HepG2 (cell line): Measurements from ENCODE around the gene PRR23E. TPM values are rescaled to one million over a fixed set of nuclear protein-coding genes. Genes with fewer than 3 reads are reported as not detected.

Experiments
- ATAC-seq: fragments of 200-7000 bp; cut with Tn5 transposase; 3 replicates; pipeline ENCODE4 v1.9.1; 2020; ENCODE audit warnings: mild to moderate bottlenecking, moderate library complexity
- BruUV-seq: library from RNA; stranded (reverse); fragments of 400-500 nt; replicated peaks from 2 replicates; lab custom pipeline; 2021; lab: Mats Ljungman, UMichigan
- CTCF ChIA-PET: fragments of 300-600 bp; formaldehyde crosslinking; extraction: SDS; loops from one replicate; lab custom pipeline; 2021; ENCODE audit warnings: low total read pairs, inconsistent platforms, low intra/inter-chr PET ratio; lab: Yijun Ruan, JAX
- POLR2A ChIA-PET: fragments of 350-600 bp; sonication (Branson Sonifier 250); formaldehyde crosslinking; loops from one replicate; lab custom pipeline; 2020; ENCODE audit warnings: antibody characterized with exemption, inconsistent platforms; lab: Yijun Ruan, JAX
- DNase-seq: peaks from one replicate; pipeline ENCODE4 v3.0.0-alpha.2; 2015; ENCODE audit warnings: low spot score
- FAIRE-seq: peaks from 3 replicates; lab custom pipeline; 2011; peaks lifted over from hg19 to GRCh38; lab: Jason Lieb, UNC
- H2AFZ ChIP-seq: one replicate; pipeline ENCODE4 v1.6.1; 2011; ENCODE audit warnings: low read length, inconsistent platforms
- H3K27ac ChIP-seq: fragments of 300-600 bp; 3 replicates; pipeline ENCODE4 v1.8.0; 2011; ENCODE audit warnings: mixed run types, mild to moderate bottlenecking, mixed read lengths, low read length, inconsistent platforms; ENCODE audit not compliant: insufficient read depth; ENCODE audit errors: extremely low read length
- H3K27me3 ChIP-seq, 2 experiments: fragments of 200-600 bp in 1 of 2; 2 replicates in 1 of 2; 3 replicates in 1 of 2; pipeline versions ENCODE4 v1.6.0 to v1.8.0; 2011; ENCODE audit warnings: low read length in 2 of 2, mild to moderate bottlenecking in 2 of 2, moderate library complexity in 2 of 2, inconsistent platforms in 1 of 2; ENCODE audit not compliant: insufficient read depth in 2 of 2, control insufficient read depth in 1 of 2
- H3K36me3 ChIP-seq, 2 experiments: fragments of 200-600 bp in 1 of 2; replicated peaks in 1 of 2; 2 replicates in 1 of 2; 3 replicates in 1 of 2; pipeline versions ENCODE4 v1.5.1 to v1.8.0; 2011; ENCODE audit warnings: low read length in 2 of 2, inconsistent platforms in 1 of 2; ENCODE audit not compliant: insufficient read depth in 2 of 2, control insufficient read depth in 1 of 2
- H3K4me1 ChIP-seq: 2 replicates; pipeline ENCODE4 v1.5.1; 2012; ENCODE audit warnings: low read length, inconsistent platforms; ENCODE audit not compliant: insufficient read depth
- H3K4me2 ChIP-seq: 2 replicates; pipeline ENCODE4 v1.6.0; 2011; ENCODE audit warnings: low read depth, low read length, inconsistent platforms
- H3K4me3 ChIP-seq, 3 experiments: fragments of 200-600 bp in 1 of 3; sonication (generic), shearing (Covaris generic) in 1 of 3; replicated peaks in 1 of 3; 2 replicates each; pipeline ENCODE4 v1.5.1; 2011 to 2016; ENCODE audit warnings: low read length in 3 of 3, inconsistent platforms in 2 of 3, low read depth in 2 of 3, mild to moderate bottlenecking in 2 of 3, control low read depth in 1 of 3, mixed read lengths in 1 of 3; ENCODE audit not compliant: insufficient read depth in 1 of 3
- H3K79me2 ChIP-seq: one replicate; pipeline ENCODE4 v1.6.1; 2011; ENCODE audit warnings: low read length, inconsistent platforms; ENCODE audit not compliant: insufficient read depth
- H3K9ac ChIP-seq: 2 replicates; pipeline ENCODE4 v1.6.0; 2011; ENCODE audit warnings: mild to moderate bottlenecking, low read depth, low read length, inconsistent platforms; ENCODE audit not compliant: insufficient read depth
- H3K9me3 ChIP-seq: 2 replicates; pipeline ENCODE4 v1.5.1; 2012; ENCODE audit warnings: mild to moderate bottlenecking, low read length
- H4K20me1 ChIP-seq: 2 replicates; pipeline ENCODE4 v1.6.0; 2011; ENCODE audit warnings: inconsistent platforms, mild to moderate bottlenecking, low read length, moderate library complexity; ENCODE audit not compliant: insufficient read depth
- ELF4 ChIP-seq: sonication (generic); formaldehyde crosslinking; IDR thresholded peaks from 2 replicates; pipeline ENCODE4 v1.5.0; 2020; ENCODE audit warnings: missing genetic modification reagents, mild to moderate bottlenecking, moderate library complexity, borderline replicate concordance
- FOXK2 ChIP-seq: fragments of 450-650 bp; IDR thresholded peaks from 2 replicates; pipeline ENCODE4 v1.6.1; 2016
- HHEX ChIP-seq: IDR thresholded peaks from 2 replicates; pipeline ENCODE4 v1.6.1; 2016; ENCODE audit warnings: control low read depth
- NCOA2 ChIP-seq: sonication (generic); formaldehyde crosslinking; IDR thresholded peaks from 2 replicates; pipeline ENCODE4 v1.8.0; 2022; ENCODE audit warnings: inconsistent platforms
- POLR2G ChIP-seq: fragments of 200-400 bp; formaldehyde crosslinking; IDR thresholded peaks from 2 replicates; pipeline ENCODE4 v1.6.1; 2018; ENCODE audit warnings: mild to moderate bottlenecking, low read depth, low read length, moderate library complexity
- YEATS2 ChIP-seq: sonication (generic); formaldehyde crosslinking; IDR thresholded peaks from 2 replicates; pipeline ENCODE4 v1.4.0; 2020; ENCODE audit warnings: missing genetic modification reagents, borderline replicate concordance
- WGBS: methylation state at CpG from one replicate; pipeline ENCODE4 v1.1.6; 2017; ENCODE audit warnings: low lambda C conversion rate; 5-methylcytosine and 5-hydroxymethylcytosine counted together
- in situ Hi-C: cut with HindIII; loops from 2 replicates; pipeline ENCODE4 v1.10.0; 2017; ENCODE audit warnings: low pct_unique_long_range_greater_than_20kb; ENCODE audit not compliant: extremely low pct_ligation_motif_present
- intact Hi-C: fragments of 100-400 bp; cut with micrococcal nuclease; formaldehyde crosslinking; loops from one replicate; pipeline ENCODE4 v1.10.0; 2022; ENCODE audit not compliant: unreplicated experiment
- polyA plus RNA-seq, 8 experiments: library from polyadenylated mRNA; depleted of rRNA in 3 of 8; stranded (reverse) in 7 of 8; unstranded in 1 of 8; fragments of >200 nt; fragmentation: Illumina TruSeq in 4 of 8; extraction: Trizol in 4 of 8; gene quantifications; 2 replicates each; pipeline versions ENCODE4 v1.2.1 to v1.2.3, GENCODE V29; 2011 to 2016; ENCODE audit warnings: low read depth in 4 of 8, missing spikeins in 1 of 8, mixed read lengths in 1 of 8; ENCODE audit not compliant: insufficient read depth in 1 of 8
- total RNA-seq, 5 experiments: library from RNA; depleted of rRNA; stranded (reverse); fragments of >200 nt; fragmentation: Illumina TruSeq; extraction: Trizol; gene quantifications; 2 replicates each; pipeline ENCODE4 v1.2.3, GENCODE V29; 2016; ENCODE audit warnings: low read depth in 1 of 5
- TF ChIP-seq, protein P1 (sequence below): sonication (generic); formaldehyde crosslinking; IDR thresholded peaks from 2 replicates; pipeline ENCODE4 v1.8.0; 2022; ENCODE audit warnings: mild to moderate bottlenecking, missing genetic modification reagents; ENCODE audit not compliant: insufficient replicate concordance
- TF ChIP-seq, protein P2 (sequence below): sonication (generic); formaldehyde crosslinking; IDR thresholded peaks from 2 replicates; pipeline ENCODE4 v1.4.0; 2020; ENCODE audit warnings: missing genetic modification reagents

The PRR23E gene
- total and polyA plus RNA-seq, 2 of the 13 experiments (the other 11 are each of a cell fraction or from before 2014, with no cell fraction given), result not detected

DNA sequence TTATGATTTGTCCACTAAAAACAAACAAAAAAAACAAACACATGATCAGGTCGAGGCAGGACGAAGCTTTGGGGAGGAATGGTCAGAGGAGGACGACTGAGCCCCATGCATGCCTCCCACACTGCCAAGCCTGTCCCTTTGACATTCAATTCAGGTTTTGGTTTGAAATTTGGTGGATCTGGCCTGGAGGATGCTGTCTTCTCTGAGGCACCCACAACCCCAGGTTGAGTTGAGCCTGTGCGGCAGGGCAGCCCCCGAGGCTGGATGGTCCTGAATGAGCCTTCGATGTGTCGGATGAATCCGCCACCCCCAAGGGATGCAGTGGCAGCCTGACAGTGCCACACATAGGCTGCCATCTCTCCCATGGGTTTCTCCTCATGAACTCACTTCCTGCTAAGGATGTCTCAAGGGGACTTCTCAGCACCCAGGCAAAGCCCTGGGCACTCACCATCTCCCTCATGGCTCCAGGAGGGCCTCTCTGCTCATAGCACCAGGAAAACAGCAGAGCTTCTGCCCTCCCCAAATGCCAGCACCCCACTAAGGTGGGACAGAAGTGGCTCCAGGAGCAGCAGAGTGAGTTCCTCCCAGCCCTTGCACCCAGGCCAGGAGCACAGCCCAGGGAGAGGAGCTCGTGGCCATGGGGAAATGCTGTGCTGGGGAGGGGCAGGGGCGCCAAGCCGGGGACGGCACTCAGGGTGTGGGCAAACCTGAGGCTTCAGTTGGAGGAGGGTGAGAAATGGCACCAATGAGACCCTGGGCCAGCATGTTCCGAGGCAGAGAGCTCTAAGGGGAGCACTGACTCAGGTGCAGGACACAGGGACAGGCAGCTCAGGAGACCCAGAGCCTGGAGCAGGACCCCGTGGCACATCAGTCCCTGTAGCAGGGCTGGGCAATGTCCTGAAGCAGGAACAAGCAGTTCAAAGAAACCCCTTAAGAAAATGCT, 18.5 kb downstream of the PRR23E start:
- Histone ChIP-seq H4K20me1 (no peaks in the 10 kb centered on the region), H3K4me3 (no peak overlapping the region), H2AFZ (no peak overlapping the region), H3K79me2 (no peaks in the 10 kb centered on the region), H3K4me1 (no peaks in the 10 kb centered on the region), H3K4me2 (no peak overlapping the region), H3K9ac (no peak overlapping the region), H3K36me3 (no peaks in the 10 kb centered on the region), H3K9me3 (no peaks in the 10 kb centered on the region), H3K27me3 (peaks cover 6 to 26% of the 10 kb centered on the region in 2 experiments; a peak in 4 of 5 replicates), H3K27ac (no peak overlapping the region)
- ATAC-seq (no peak), DNase-seq (no peak), FAIRE-seq (no peak)
- 3% methylated on average over 9 of the region's 14 CpGs for whole genome bisulfite sequencing
- intact Hi-C loops, result no loop called here
- in situ Hi-C loops, result no loop called here
- ChIA-PET POLR2A (no interaction called here), CTCF (no interaction called here)
- no peak for TF ChIP-seq ELF4
- TF ChIP-seq POLR2G, result no peak
- TF ChIP-seq, protein P1, sequence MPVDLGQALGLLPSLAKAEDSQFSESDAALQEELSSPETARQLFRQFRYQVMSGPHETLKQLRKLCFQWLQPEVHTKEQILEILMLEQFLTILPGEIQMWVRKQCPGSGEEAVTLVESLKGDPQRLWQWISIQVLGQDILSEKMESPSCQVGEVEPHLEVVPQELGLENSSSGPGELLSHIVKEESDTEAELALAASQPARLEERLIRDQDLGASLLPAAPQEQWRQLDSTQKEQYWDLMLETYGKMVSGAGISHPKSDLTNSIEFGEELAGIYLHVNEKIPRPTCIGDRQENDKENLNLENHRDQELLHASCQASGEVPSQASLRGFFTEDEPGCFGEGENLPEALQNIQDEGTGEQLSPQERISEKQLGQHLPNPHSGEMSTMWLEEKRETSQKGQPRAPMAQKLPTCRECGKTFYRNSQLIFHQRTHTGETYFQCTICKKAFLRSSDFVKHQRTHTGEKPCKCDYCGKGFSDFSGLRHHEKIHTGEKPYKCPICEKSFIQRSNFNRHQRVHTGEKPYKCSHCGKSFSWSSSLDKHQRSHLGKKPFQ, result no peak
- BruUV-seq, result no TSS peak

DNA sequence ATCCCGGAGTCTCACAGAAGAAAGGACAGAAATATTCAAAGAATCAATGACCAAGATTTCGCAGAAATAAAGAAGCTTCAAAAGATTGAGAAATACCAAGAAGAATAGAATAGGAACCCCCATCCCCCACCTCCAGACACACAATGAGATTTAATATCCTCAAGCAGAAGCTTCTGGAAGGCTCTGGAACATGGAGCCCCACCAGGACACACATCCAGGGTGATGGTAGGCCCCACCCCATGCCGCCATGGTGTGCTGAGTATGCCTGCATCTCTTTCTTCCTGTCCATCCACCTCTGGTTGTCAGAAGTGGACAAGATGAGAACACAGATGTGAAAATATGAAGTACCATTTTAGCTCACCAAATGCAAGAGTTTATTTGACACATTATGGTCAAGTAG, 19.3 kb downstream of the PRR23E start:
- intact Hi-C loops (no loop called here), in situ Hi-C loops (no loop called here)
- Histone ChIP-seq H3K36me3 (no peaks in the 10 kb centered on the region), H2AFZ (no peak overlapping the region), H3K27ac (no peak overlapping the region), H3K9me3 (no peaks in the 10 kb centered on the region), H3K4me2 (no peak overlapping the region), H3K4me3 (no peak overlapping the region), H3K79me2 (no peaks in the 10 kb centered on the region), H3K9ac (no peak overlapping the region), H3K27me3 (peaks cover 6 to 35% of the 10 kb centered on the region in 2 experiments), H3K4me1 (no peaks in the 10 kb centered on the region), H4K20me1 (no peaks in the 10 kb centered on the region)
- BruUV-seq, result no TSS peak
- ChIA-PET POLR2A (no interaction called here), CTCF (no interaction called here)
- TF ChIP-seq, protein P2, sequence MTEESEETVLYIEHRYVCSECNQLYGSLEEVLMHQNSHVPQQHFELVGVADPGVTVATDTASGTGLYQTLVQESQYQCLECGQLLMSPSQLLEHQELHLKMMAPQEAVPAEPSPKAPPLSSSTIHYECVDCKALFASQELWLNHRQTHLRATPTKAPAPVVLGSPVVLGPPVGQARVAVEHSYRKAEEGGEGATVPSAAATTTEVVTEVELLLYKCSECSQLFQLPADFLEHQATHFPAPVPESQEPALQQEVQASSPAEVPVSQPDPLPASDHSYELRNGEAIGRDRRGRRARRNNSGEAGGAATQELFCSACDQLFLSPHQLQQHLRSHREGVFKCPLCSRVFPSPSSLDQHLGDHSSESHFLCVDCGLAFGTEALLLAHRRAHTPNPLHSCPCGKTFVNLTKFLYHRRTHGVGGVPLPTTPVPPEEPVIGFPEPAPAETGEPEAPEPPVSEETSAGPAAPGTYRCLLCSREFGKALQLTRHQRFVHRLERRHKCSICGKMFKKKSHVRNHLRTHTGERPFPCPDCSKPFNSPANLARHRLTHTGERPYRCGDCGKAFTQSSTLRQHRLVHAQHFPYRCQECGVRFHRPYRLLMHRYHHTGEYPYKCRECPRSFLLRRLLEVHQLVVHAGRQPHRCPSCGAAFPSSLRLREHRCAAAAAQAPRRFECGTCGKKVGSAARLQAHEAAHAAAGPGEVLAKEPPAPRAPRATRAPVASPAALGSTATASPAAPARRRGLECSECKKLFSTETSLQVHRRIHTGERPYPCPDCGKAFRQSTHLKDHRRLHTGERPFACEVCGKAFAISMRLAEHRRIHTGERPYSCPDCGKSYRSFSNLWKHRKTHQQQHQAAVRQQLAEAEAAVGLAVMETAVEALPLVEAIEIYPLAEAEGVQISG (CRISPR knock-in tag), result no peak
- TF ChIP-seq HHEX (CRISPR knock-in tag) (no peak), NCOA2 (no peak), FOXK2 (no peak), YEATS2 (CRISPR knock-in tag) (no peak)
- 14% methylated on average over 3 of the region's 3 CpGs for WGBS
- DNase-seq (no peak), ATAC-seq (no peak), FAIRE-seq (no peak)
